SU-DHL-6 (cell line): Measurements from ENCODE around the gene SIK3.

Experiments used
- CTCF ChIP-seq: fragments of 200-600 bp; sonication (generic); IDR thresholded peaks from one replicate; pipeline ENCODE4 v1.5.1; 2017; ENCODE audit warnings: antibody characterized with exemption, mild to moderate bottlenecking, low read length, moderate library complexity; ENCODE audit not compliant: insufficient read depth, poor library complexity, severe bottlenecking
- EZH2phosphoT487 ChIP-seq: fragments of 200-600 bp; sonication (generic), shearing (Covaris generic); conservative IDR thresholded peaks from 2 replicates; pipeline ENCODE4 v1.6.1; 2018; ENCODE audit warnings: mild to moderate bottlenecking, antibody characterized with exemption, low read length, moderate library complexity, mixed read lengths

GRCh38 chr11:117127171-117127901 lies 29.1 kb upstream of the SIK3 start:
- TF ChIP-seq CTCF, result no peak
- TF ChIP-seq EZH2phosphoT487, result no peak
